ENCODE results near the gene MYH9. TPM values are rescaled to one million over a fixed set of nuclear protein-coding genes. Genes with fewer than 3 reads are reported as not detected.

MYH9 gene
- total RNA-seq, 1 experiment from 2014 or later: 653 TPM

DNA sequence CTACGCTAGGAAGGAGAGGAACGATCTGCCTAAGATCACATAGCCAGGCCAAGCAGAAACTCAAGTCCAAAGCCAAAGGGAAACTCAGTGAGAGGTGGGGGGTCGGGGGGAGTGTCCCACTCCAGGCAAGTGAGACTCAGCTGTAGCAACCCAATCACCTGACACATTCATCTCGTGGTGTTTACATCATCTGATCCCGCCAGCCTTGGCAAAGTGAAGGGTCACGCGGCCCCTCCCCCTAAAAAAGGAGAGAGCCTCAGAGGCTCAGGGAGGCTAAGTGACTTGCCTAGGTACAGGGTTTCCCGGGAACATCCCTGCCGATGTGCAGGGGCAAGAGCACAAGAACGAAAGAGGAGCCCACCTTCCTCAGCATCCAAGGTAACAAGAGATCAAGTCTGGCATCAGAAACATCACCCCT, 21.5 kb downstream of the MYH9 start:
- H3K9me3 Mint-ChIP-seq (ENCODE audit: unreplicated experiment): no peaks in the 10 kb centered on the region
- TF ChIP-seq, protein P1, sequence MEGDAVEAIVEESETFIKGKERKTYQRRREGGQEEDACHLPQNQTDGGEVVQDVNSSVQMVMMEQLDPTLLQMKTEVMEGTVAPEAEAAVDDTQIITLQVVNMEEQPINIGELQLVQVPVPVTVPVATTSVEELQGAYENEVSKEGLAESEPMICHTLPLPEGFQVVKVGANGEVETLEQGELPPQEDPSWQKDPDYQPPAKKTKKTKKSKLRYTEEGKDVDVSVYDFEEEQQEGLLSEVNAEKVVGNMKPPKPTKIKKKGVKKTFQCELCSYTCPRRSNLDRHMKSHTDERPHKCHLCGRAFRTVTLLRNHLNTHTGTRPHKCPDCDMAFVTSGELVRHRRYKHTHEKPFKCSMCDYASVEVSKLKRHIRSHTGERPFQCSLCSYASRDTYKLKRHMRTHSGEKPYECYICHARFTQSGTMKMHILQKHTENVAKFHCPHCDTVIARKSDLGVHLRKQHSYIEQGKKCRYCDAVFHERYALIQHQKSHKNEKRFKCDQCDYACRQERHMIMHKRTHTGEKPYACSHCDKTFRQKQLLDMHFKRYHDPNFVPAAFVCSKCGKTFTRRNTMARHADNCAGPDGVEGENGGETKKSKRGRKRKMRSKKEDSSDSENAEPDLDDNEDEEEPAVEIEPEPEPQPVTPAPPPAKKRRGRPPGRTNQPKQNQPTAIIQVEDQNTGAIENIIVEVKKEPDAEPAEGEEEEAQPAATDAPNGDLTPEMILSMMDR (IDR thresholded peaks at IDR 0.05; ENCODE audit: unreplicated experiment): no peak
- H3K27ac Mint-ChIP-seq (ENCODE audit: low read depth, unreplicated experiment): peak overlapping the region; percentile 87
- peak overlapping the region; percentile 8 for H3K4me3 Mint-ChIP-seq (ENCODE audit: unreplicated experiment)
- intact Hi-C loops (cut with micrococcal nuclease): no loop called here
- DNase-seq (ENCODE audit: unreplicated experiment): no peak
- no peaks in the 10 kb centered on the region for H3K27me3 Mint-ChIP-seq (ENCODE audit: insufficient read depth, unreplicated experiment)
- POLR2A ChIA-PET: interaction anchor here (1.1 to 2.2 kb wide), 5 partner anchors 9 to 38 kb away, joined by 3 to 15 read pairs (median 4); partner anchors contain the start of gene MYH9
- CTCF ChIA-PET: interaction anchor here (2.1 kb wide), 1 partner anchor 105 kb away, joined by 7 read pairs; no protein-coding TSS in a partner anchor
- peaks cover 23% of the 10 kb centered on the region for H3K36me3 Mint-ChIP-seq (ENCODE audit: insufficient read depth, unreplicated experiment)
- peaks cover 63% of the 10 kb centered on the region for H3K4me1 Mint-ChIP-seq (ENCODE audit: insufficient read depth, unreplicated experiment)
- BruUV-seq (replicated peaks): no TSS peak

DNA sequence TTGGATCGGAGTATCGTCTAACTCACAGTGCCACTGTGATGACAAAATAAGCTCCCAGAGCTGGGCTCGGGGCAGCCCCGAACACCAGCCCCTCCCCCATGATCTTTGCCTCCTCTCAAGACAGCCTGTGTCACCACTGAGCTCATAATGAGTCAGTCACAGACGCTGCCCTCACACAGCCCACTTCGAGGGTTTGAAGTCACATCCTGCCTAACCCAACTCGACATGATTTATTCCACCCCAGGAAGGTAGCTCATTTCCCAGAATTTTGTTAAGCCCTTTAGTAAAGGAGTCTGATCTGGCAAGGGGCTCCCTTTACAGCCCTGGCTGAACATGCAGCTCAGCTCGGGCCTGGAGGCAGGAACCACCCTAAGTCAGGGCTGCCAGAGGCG, 22.8 kb downstream of the MYH9 start:
- TF ChIP-seq, protein P1 (IDR thresholded peaks at IDR 0.05; ENCODE audit: unreplicated experiment): no peak
- H3K27ac Mint-ChIP-seq (ENCODE audit: low read depth, unreplicated experiment): peak overlapping the region; percentile 87
- CTCF ChIA-PET: interaction anchor here (0.6 to 1.1 kb wide), 12 partner anchors 10 to 1517 kb away, joined by 3 to 6 read pairs (median 3); no protein-coding TSS in a partner anchor
- POLR2A ChIA-PET: interaction anchor here (0.8 to 2.3 kb wide), 13 partner anchors 9 to 142 kb away, joined by 3 to 15 read pairs (median 8); partner anchors contain the start of gene MYH9
- BruUV-seq (replicated peaks): no TSS peak
- H3K36me3 Mint-ChIP-seq (ENCODE audit: insufficient read depth, unreplicated experiment): peaks cover 23% of the 10 kb centered on the region
- intact Hi-C loops (cut with micrococcal nuclease): no loop called here
- peak overlapping the region; percentile 8 for H3K4me3 Mint-ChIP-seq (ENCODE audit: unreplicated experiment)
- DNase-seq (ENCODE audit: unreplicated experiment): peak; percentile 93
- no peaks in the 10 kb centered on the region for H3K27me3 Mint-ChIP-seq (ENCODE audit: insufficient read depth, unreplicated experiment)
- no peaks in the 10 kb centered on the region for H3K9me3 Mint-ChIP-seq (ENCODE audit: unreplicated experiment)
- peaks cover 54% of the 10 kb centered on the region for H3K4me1 Mint-ChIP-seq (ENCODE audit: insufficient read depth, unreplicated experiment)

DNA sequence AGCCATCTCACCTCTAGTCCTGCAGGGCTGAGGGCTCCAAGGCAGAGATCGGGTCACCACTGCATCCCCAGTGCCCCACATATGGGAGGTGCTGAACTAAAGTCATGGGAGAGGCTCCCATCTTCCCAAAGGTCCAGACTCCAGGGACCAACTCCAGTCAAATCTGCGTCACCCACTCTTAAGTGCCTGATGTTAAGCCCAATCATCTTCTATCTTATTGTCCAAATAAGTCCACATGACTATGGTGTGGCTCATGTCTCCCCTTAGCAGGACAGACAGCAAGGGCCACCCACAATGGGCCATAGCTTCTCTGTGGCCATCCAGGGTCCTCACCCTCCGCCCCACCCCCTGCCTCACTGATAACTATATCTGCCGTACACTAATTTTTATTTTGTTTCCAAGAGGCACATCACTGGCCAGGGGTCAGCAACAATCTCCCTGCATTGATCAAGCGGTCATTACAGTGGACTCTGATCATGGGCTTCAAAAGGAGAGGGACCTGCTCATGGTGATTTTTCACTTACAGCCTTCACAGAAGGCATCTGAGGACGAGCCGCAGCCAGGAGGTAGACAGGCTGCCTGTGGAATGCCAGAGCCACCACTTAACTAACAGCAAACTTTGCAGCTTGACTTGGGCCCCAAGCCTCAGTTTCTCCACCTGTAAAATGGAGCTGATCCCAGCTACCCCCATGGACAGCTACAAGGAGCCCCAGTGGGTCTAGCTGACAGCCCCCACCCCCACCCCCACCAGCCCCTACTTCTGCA, 23.3 kb downstream of the MYH9 start:
- POLR2A ChIA-PET: interaction anchor here (0.6 to 2.3 kb wide), 15 partner anchors 9 to 599 kb away, joined by 3 to 15 read pairs (median 7); partner anchors contain the start of genes EIF3D and MYH9
- no peaks in the 10 kb centered on the region for H3K27me3 Mint-ChIP-seq (ENCODE audit: insufficient read depth, unreplicated experiment)
- H3K4me1 Mint-ChIP-seq (ENCODE audit: insufficient read depth, unreplicated experiment): peaks cover 51% of the 10 kb centered on the region
- intact Hi-C loops (cut with micrococcal nuclease): no loop called here
- TF ChIP-seq, protein P1 (IDR thresholded peaks at IDR 0.05; ENCODE audit: unreplicated experiment): no peak
- peaks cover 19% of the 10 kb centered on the region for H3K36me3 Mint-ChIP-seq (ENCODE audit: insufficient read depth, unreplicated experiment)
- no TSS peak for BruUV-seq (replicated peaks)
- H3K27ac Mint-ChIP-seq (ENCODE audit: low read depth, unreplicated experiment): peak overlapping the region; percentile 87
- no peaks in the 10 kb centered on the region for H3K9me3 Mint-ChIP-seq (ENCODE audit: unreplicated experiment)
- no peak for DNase-seq (ENCODE audit: unreplicated experiment)
- CTCF ChIA-PET: interaction anchor here (0.5 to 1.1 kb wide), 10 partner anchors 10 to 104 kb away, joined by 3 to 6 read pairs (median 3); no protein-coding TSS in a partner anchor
- H3K4me3 Mint-ChIP-seq (ENCODE audit: unreplicated experiment): peak overlapping the region; percentile 8

DNA sequence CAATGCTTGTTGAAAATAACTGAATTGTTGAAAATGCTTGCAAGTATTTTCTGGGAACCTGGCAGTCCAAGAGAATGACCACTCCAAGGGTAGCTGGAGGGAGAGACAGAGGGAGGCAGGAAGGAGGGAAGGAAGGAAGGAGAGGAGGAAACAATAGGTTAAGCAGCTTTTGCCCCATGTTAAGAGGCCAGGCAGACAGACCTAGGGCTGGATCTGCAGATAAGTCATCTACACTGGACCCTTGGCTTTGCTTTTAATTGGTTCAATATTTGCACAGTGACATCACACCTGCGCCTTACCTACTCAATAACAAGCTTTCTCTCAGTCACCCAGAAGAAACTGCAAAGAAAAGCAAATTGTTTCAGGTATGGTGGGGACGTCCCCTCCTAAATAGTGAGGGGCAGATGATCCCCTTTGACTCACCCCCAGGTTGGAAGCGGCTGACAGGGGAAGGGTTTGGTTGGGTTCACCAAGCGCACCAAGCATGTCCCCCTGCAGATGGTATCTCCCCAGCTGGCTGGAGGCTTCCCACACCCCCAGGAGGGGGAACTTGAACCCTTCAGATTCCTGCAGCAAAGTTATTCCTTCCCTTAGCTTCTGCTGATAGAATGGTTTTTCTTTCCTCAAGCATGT, 24.3 kb downstream of the MYH9 start:
- H3K9me3 Mint-ChIP-seq (ENCODE audit: unreplicated experiment): no peaks in the 10 kb centered on the region
- TF ChIP-seq, protein P1 (IDR thresholded peaks at IDR 0.05; ENCODE audit: unreplicated experiment): no peak
- H3K36me3 Mint-ChIP-seq (ENCODE audit: insufficient read depth, unreplicated experiment): peaks cover 26% of the 10 kb centered on the region
- DNase-seq (ENCODE audit: unreplicated experiment): no peak
- peak overlapping the region; percentile 35 for H3K27ac Mint-ChIP-seq (ENCODE audit: low read depth, unreplicated experiment)
- intact Hi-C loops (cut with micrococcal nuclease): no loop called here
- H3K4me1 Mint-ChIP-seq (ENCODE audit: insufficient read depth, unreplicated experiment): peaks cover 51% of the 10 kb centered on the region
- BruUV-seq (replicated peaks): no TSS peak
- CTCF ChIA-PET: interaction anchor here (0.6 to 1.1 kb wide), 2 partner anchors 51 to 57 kb away, joined by 3 read pairs; no protein-coding TSS in a partner anchor
- no peak overlapping the region for H3K4me3 Mint-ChIP-seq (ENCODE audit: unreplicated experiment)
- POLR2A ChIA-PET: interaction anchor here (0.6 to 2.3 kb wide), 8 partner anchors 17 to 600 kb away, joined by 3 to 9 read pairs (median 4); partner anchors contain the start of genes EIF3D and MYH9
- no peaks in the 10 kb centered on the region for H3K27me3 Mint-ChIP-seq (ENCODE audit: insufficient read depth, unreplicated experiment)

Measured in MCF 10A (cell line).